IMR-90 (cell line): ENCODE results near the gene KRT73.

Experiments used
- CHD1 ChIP-seq: IDR thresholded peaks from 2 replicates; pipeline ENCODE4 v1.6.1; 2012; ENCODE audit warnings: low read depth, low read length, improper control_type of control experiment
- CTCF ChIP-seq: conservative IDR thresholded peaks from 2 replicates; pipeline ENCODE4 v1.5.1; 2012; ENCODE audit warnings: mild to moderate bottlenecking, low read depth, low read length, improper control_type of control experiment
- ELK1 ChIP-seq: fragments of 150-350 bp; IDR thresholded peaks from 2 replicates; pipeline ENCODE4 v1.6.1; 2016; ENCODE audit warnings: low read depth, mild to moderate bottlenecking, low read length, moderate library complexity, borderline replicate concordance
- MXI1 ChIP-seq: IDR thresholded peaks from 2 replicates; pipeline ENCODE4 v1.6.1; 2012; ENCODE audit warnings: low read depth, mild to moderate bottlenecking, low read length, moderate library complexity, borderline replicate concordance
- POLR2A ChIP-seq: IDR thresholded peaks from 2 replicates; pipeline ENCODE4 v1.6.1; 2012; ENCODE audit warnings: mild to moderate bottlenecking, low read depth, low read length
- RAD21 ChIP-seq: IDR thresholded peaks from 2 replicates; pipeline ENCODE4 v1.6.1; 2012; ENCODE audit warnings: low read length, improper control_type of control experiment
- USF2 ChIP-seq: fragments of 150-350 bp; IDR thresholded peaks from 2 replicates; pipeline ENCODE4 v1.6.1; 2017; ENCODE audit warnings: mild to moderate bottlenecking, antibody characterized with exemption, low read length, low read depth

- TF ChIP-seq CTCF: no peak
- TF ChIP-seq MXI1: no peak
- no peak for TF ChIP-seq RAD21
- no peak for TF ChIP-seq USF2
- no peak for TF ChIP-seq POLR2A
- TF ChIP-seq ELK1: no peak
- TF ChIP-seq CHD1: no peak
Measured at GRCh38 chr12:52582486-52582885, 35.9 kb downstream of the KRT73 start.
